Chondrocyte (in vitro differentiated cells): ENCODE data around the gene NARF. TPM values are rescaled to one million over a fixed set of nuclear protein-coding genes. Genes with fewer than 3 reads are reported as not detected.
"Not testable (repeated sequence)": the region's sequence is repeated elsewhere in the genome, so short reads cannot be mapped to it uniquely, and the experiment has no call there.

Experiments
- DNase-seq: peaks from one replicate; pipeline ENCODE4 v3.0.0; 2021; ENCODE audit warnings: mixed read lengths, low spot score
- H3K27ac Mint-ChIP-seq: one replicate; pipeline ENCODE4 v1.8.0; 2021; ENCODE audit warnings: mild to moderate bottlenecking, moderate library complexity, mixed read lengths; ENCODE audit not compliant: unreplicated experiment
- H3K27me3 Mint-ChIP-seq: 2 replicates; pipeline ENCODE4 v1.8.0; 2021; ENCODE audit warnings: low read depth, mixed read lengths
- H3K36me3 Mint-ChIP-seq: 2 replicates; pipeline ENCODE4 v1.8.0; 2021; ENCODE audit warnings: low read depth, mixed read lengths
- H3K4me1 Mint-ChIP-seq: 2 replicates; pipeline ENCODE4 v1.8.0; 2021; ENCODE audit warnings: low read depth, mild to moderate bottlenecking, mixed read lengths
- H3K4me3 Mint-ChIP-seq: one replicate; pipeline ENCODE4 v1.8.0; 2021; ENCODE audit warnings: mild to moderate bottlenecking, moderate library complexity, mixed read lengths; ENCODE audit not compliant: unreplicated experiment
- H3K9me3 Mint-ChIP-seq: 2 replicates; pipeline ENCODE4 v1.8.0; 2021; ENCODE audit warnings: low read depth, mixed read lengths
- CTCF ChIP-seq: fragments of 200-600 bp; sonication (generic); IDR thresholded peaks from 2 replicates; pipeline ENCODE4 v1.5.0; 2021; ENCODE audit warnings: antibody characterized with exemption, mild to moderate bottlenecking, moderate library complexity
- total RNA-seq: library from RNA; stranded (reverse); gene quantifications from 3 replicates; pipeline ENCODE4 v1.2.1, GENCODE V29; 2021

NARF gene
- total RNA-seq, 1 donor from 2014 or later: 68.9 TPM

- no peak for DNase-seq
- no peak for TF ChIP-seq CTCF
- Mint-ChIP-seq H3K4me1 (peaks cover 18% of the 10 kb centered on the region), H3K27me3 (no peaks in the 10 kb centered on the region), H3K4me3 (peak overlapping the region; percentile 94), H3K36me3 (peaks cover 8% of the 10 kb centered on the region), H3K27ac (peak overlapping the region; percentile 90), H3K9me3 (no peaks in the 10 kb centered on the region)
These were observed 1.2 kb upstream of the NARF start for GRCh38 chr17:82457073-82457928.

GRCh38 chr17:82457929-82458178 lies 687 bp upstream of the NARF start:
- H3K4me3 Mint-ChIP-seq: peak overlapping the region; percentile 94
- peaks cover 10% of the 10 kb centered on the region for H3K36me3 Mint-ChIP-seq
- no peaks in the 10 kb centered on the region for H3K9me3 Mint-ChIP-seq
- DNase-seq: no peak
- H3K27ac Mint-ChIP-seq: peak overlapping the region; percentile 90
- TF ChIP-seq CTCF: no peak
- H3K27me3 Mint-ChIP-seq: no peaks in the 10 kb centered on the region
- peaks cover 18% of the 10 kb centered on the region for H3K4me1 Mint-ChIP-seq

- Mint-ChIP-seq H3K27me3 (no peaks in the 10 kb centered on the region), H3K9me3 (no peaks in the 10 kb centered on the region), H3K4me3 (peak overlapping the region; percentile 94), H3K27ac (peak overlapping the region; percentile 70), H3K4me1 (peaks cover 18% of the 10 kb centered on the region), H3K36me3 (peaks cover 14% of the 10 kb centered on the region)
- TF ChIP-seq CTCF: no peak
- DNase-seq: no peak
These were observed 414 bp downstream of the NARF start for GRCh38 chr17:82458885-82459424.

- H3K27me3 Mint-ChIP-seq, H3K9me3 Mint-ChIP-seq, DNase-seq, H3K27ac Mint-ChIP-seq: not testable (repeated sequence)
- Mint-ChIP-seq H3K4me1 (peaks cover 18% of the 10 kb centered on the region), H3K36me3 (peaks cover 21% of the 10 kb centered on the region), H3K4me3 (peak overlapping the region; percentile 94)
These were observed 1.4 kb downstream of the NARF start for GRCh38 chr17:82459936-82460335.

GRCh38 chr17:82461827-82462524 lies 3.4 kb downstream of the NARF start:
- no peaks in the 10 kb centered on the region for H3K9me3 Mint-ChIP-seq
- peak overlapping the region; percentile 29 for H3K27ac Mint-ChIP-seq
- H3K4me3 Mint-ChIP-seq: no peak overlapping the region
- H3K27me3 Mint-ChIP-seq: no peaks in the 10 kb centered on the region
- TF ChIP-seq CTCF: no peak
- peaks cover 17% of the 10 kb centered on the region for H3K4me1 Mint-ChIP-seq
- no peak for DNase-seq
- peaks cover 28% of the 10 kb centered on the region for H3K36me3 Mint-ChIP-seq
